NOMO-1 treated with DMSO at 0.1 percent for 48 hours (cell line): ENCODE data around the gene BCOR.

Source experiments
- DNase-seq: peaks from one replicate; lab custom pipeline; 2025; ENCODE audit not compliant: unreplicated experiment; lab: John Stamatoyannopoulos, UW

BCOR gene

DNA sequence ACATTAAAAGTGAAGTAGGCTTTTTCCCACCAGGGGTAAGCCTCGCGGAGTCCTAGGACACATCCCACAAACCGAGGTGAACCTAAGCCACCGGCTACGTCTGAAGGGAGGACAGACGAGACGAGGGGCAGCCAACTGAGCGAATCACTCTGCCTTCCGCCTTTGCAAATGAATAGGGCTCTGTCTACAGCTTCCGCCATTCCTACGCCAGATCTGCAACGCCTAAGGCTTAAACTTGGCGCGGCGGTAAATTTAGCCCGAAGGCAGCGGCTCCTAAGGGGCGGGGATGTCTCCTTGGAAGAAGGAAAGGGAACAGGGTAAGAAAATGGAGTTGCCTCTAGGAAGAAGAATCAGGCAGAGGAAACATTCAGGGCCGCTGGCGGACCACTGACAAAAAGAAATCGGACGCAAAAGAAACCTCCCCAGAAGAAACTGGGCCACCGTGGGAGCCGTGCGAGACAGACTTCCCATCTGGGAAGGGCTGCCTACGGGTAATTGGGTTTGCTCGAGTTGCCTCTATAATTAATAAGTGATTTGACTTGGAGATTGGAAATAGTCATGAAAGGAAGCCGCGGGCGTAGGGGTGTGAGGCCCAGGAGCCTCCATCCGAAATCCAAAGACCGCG, 90.5 kb downstream of the BCOR start:
- DNase-seq: no peak

DNA sequence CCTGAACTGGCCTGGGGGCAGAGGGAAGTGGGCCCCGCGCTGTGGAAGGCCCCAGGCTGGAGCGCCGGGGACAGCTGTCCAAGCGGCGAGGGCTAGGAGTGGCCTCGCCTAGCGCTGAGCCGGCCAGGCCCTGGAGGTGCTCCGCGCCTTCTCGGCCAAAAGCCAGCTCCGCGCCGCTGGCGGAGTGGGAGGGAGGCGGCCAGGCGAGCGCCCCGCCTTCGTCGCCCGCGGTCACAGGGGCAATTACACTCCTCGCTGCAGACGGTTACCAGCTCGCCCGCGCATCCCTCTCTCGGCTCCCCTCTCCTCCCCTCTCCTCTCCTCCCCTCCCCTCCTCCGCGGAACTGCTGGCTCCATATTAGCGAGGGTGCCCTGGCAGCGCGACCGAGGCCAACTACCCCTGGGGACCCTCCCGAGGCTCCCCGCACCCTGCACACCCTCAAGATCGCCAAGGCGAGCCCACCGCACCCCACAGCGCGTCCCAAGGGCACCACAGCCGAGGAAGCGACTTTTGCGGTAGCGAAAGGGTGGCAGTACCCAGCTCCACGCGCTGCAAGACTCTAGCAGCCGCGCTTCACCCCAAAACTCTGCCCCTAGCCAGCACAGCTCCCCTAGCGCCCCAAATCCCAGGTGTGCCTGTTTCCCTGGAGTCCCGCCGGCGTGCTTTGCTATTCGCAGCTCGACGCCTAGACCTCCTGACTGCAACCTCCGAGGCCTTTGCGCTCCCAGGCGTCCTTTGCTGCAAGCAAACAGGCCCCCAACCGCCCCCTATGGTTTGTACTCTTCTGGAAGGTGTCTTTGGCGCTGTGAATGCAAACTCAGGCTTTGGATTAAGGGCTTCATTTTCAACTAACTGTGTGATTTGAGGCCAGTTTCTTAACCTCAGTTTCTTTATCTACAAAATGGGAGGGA, 91.4 kb downstream of the BCOR start:
- no peak for DNase-seq

DNA sequence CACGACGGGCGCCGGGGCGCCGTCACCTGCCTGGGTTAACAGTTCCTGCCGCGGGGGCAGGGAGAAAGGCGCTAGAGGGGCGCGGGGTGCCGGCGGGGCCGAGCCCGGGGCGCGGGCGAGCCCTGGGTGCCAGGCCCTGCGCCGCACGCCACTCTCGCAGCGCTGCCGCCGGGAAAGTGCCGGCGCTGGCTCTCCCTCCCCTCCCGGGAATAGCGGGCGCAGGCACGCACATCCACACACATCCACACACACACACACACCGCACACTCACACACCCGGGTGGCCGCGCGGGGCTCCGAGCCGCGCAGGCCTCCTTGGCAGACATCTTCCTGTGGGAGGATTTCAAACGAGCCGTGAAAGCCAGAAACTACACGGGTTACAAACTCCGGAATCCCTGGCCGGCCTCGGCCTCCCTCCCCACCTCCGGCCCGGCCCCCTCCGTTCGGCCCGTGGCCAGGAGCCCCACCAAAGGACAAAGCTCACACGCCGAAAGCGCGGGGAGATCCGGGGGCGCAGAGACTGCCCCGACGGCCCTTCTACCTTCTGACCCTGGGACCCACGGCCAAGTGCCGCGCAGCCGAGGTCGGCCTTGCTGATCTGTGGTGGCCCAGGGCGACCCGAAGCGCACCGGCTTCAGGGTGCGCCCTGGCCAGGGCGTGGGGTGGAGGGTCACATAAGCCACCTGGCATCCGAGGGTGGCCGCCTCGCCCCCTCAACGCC, 92.3 kb downstream of the BCOR start:
- no peak for DNase-seq

DNA sequence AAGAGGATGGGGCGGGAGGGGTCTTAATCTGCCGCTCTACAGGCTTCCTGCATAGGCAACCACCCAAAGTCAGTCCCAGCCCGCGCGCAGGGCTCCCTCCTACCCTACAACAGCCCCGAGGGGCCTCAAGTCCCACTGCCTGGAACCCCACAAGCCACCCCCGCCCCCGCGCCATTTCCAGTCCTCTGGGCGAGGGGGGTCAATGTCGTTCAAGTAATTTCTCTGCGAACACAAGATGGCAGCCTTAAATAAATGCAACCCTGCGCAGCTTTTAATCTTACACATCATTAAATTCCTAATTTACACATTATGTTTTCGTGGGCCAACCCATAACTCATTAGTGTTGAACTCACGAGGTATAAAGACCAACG, 92.9 kb downstream of the BCOR start:
- DNase-seq: no peak

DNA sequence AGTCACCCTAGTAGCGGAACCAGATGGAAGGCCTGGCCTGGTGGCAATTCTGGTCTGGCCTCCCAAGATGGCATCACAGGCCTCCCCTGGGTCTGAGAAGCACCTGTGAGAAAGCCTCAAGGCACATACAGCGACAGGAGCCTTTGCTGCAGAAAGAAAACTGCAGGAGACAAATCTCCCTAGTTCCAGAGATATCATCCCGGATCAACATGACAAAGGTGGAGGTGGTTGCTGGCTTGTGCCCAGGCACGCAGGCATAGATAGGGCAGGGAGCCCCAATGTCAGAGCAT, 93.6 kb downstream of the BCOR start:
- DNase-seq: no peak

DNA sequence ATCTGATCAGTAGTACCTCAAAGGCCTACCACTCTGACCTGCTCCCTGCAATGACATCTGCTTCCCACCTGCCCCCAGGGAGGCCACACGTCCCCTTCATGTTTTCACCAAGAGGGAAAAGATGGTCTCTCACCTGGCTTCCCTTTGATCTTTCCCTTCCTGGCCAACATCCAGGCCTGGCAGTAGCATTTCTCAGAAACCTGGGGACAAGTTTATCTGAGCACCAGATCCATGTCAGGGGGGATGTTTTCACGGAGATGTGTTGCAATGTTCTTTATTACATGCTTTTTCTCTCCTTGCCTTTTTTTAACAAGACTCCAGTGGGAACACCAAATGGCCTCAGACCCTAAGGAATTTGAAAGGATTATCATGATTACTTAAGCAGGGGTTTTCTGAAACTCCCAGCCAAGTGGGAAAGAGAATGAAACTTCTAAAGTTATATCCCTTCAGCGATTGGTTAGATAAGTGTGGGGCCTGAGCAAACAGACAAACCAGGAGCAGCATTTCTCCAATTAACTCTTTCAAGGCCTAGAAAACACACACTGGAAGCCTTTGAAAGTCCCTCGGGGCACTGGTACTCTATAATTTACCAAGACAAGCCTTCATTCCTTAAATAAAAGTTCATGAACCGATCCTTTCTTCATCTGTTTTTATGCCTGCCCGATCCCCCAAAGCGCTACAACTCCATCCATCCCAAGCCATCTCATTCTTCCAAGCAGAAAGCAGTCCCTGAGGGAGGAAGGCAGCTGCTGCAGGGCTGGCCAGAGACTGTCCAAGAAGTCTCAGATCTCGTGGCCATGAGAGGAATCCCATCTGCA, 94.1 kb downstream of the BCOR start:
- DNase-seq: no peak

DNA sequence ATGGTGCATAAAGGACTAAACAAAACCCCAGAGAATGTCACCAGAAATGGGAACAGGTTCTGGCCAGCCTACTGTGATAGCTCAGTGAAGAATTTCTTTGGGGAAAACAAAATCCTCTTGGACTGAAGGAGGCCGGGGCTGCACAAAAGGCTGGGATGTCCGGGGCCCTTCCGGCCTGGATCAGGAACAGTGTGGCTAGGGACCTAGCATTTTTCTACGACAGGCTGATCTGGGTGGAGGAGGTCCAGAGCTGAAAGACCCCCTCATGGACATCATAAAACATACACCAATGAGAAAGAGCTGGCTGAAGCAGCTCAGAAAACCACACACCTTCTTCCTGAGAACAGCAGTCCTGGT, 94.7 kb downstream of the BCOR start:
- no peak for DNase-seq
